ENCODE measurements around the gene ALX3.

ALX3 gene

DNA sequence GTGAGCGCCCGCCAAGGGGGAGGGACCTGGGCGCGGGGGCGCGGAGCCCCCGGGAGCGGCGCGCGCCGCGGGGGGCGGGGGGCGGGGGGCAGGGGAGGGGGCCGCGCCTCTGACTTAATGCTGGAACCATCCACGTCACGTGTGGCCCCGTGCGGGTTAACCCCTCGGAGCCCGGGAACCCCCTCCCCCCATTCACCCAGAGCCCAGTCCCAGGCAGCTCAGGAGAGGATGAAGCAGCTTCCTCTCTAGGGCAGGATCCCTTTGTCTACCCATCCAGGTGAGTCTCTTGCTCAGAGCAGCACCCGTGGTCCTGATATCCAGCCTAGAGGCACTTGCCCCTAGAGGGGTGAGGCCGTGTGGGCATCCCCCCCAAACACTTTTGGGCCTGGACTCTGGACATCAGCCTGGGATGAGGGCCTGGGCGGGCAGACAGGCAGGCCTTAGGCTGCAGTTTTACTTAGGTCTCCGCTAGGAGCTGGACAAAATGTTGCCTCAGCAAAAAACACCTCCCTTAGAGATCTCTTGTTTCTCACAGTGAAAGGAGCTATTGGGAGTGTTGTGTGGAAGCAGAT, at the start of gene ALX3:
ALX3 (minus strand) TSS at position 2 of the 572 bp plus-strand sequence. CDS start 60 bp downstream, outside the sequence.
- H3K4me3 ChIP-seq (replicated peaks; ENCODE audit: low read depth, low read length), result no peak within 1 kb of the TSS
- DNase-seq (ENCODE audit: low read depth), result no peak
- TF ChIP-seq, protein P1, sequence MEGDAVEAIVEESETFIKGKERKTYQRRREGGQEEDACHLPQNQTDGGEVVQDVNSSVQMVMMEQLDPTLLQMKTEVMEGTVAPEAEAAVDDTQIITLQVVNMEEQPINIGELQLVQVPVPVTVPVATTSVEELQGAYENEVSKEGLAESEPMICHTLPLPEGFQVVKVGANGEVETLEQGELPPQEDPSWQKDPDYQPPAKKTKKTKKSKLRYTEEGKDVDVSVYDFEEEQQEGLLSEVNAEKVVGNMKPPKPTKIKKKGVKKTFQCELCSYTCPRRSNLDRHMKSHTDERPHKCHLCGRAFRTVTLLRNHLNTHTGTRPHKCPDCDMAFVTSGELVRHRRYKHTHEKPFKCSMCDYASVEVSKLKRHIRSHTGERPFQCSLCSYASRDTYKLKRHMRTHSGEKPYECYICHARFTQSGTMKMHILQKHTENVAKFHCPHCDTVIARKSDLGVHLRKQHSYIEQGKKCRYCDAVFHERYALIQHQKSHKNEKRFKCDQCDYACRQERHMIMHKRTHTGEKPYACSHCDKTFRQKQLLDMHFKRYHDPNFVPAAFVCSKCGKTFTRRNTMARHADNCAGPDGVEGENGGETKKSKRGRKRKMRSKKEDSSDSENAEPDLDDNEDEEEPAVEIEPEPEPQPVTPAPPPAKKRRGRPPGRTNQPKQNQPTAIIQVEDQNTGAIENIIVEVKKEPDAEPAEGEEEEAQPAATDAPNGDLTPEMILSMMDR (IDR thresholded peaks at IDR 0.05; ENCODE audit: low read length, missing control alignments), result no peak

DNA sequence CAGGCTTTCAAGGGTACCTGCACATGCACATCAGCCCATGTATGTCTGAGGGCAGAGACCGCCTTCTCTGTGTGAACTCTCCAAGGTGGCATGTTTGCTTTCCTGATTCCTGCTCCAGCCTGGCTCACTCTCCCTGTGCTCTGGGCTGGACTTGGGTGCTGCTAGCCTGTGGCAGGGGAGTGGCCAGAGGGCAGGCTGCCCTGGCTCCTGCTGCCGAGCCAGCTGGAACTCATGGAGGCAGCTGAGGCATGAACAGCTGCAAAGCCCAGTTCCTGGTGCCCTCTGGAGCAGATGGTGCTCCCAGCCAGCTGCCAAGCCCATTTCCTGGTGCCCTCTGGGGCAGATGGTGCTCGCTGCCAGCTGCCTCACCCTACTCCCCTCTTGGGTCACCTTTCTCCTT, 49.4 kb upstream of the ALX3 start:
- DNase-seq (ENCODE audit: low read depth), result no peak
- no peak overlapping the region for H3K4me3 ChIP-seq (replicated peaks; ENCODE audit: low read depth, low read length)
- TF ChIP-seq, protein P1 (IDR thresholded peaks at IDR 0.05; ENCODE audit: low read length, missing control alignments), result no peak

DNA sequence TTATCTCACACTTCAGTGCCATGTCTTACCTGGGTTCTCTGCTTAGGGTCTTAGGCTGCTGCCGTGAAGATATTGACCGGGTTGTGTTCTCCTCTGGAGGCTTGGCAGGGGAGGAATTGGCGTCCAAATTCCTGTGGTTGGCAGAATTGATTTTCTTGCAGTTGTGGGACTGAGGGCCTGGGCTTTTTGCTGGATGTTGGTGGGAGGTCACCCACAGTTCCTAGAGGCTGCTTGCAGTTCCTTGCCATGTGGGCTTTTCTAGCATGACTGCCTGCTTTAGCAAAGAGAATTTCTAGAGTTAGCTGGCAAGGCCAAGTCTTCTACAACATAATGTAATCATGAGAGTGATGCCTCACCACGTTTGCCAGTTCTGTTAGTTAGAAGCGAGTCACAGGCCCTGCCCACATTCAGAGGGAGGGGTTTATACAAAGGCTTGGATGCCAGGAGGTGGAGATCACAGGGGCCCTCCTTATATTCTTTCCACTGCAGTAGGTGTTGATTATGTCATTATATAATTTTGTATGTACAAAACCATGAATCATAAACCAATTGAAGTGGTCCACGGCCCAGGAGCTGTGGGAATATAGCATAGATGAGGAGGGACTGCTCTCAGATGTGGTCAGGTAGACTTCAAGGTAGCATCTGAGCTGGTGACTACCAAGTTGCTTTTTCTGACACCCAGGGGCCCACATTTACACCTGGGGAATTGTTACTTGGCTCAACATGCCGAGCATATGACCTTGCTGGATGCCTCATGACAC, 48.3 kb upstream of the ALX3 start:
- no peak overlapping the region for H3K4me3 ChIP-seq (replicated peaks; ENCODE audit: low read depth, low read length)
- DNase-seq (ENCODE audit: low read depth), result no peak
- TF ChIP-seq, protein P1 (IDR thresholded peaks at IDR 0.05; ENCODE audit: low read length, missing control alignments), result no peak

DNA sequence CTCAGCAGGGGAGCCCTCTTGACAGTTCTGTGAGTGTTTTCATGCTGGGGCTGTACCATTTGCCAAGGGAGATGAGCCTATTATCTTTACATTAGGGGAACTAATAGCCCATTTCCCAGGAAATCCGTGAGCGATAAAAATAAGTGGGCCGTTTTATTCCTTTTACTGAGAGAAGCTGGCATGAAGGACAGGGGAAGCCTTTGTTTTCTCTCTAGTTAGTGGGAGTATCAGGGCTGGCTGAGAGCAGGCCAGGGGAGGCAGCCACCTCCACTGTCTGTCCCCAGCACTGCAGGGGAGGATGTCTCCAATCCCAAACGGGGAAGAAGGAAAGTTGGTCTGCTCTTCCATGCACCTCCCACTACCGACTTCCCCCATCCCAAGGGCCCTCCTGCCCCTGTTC, 44.3 kb upstream of the ALX3 start:
- no peak overlapping the region for H3K4me3 ChIP-seq (replicated peaks; ENCODE audit: low read depth, low read length)
- DNase-seq (ENCODE audit: low read depth), result no peak

DNA sequence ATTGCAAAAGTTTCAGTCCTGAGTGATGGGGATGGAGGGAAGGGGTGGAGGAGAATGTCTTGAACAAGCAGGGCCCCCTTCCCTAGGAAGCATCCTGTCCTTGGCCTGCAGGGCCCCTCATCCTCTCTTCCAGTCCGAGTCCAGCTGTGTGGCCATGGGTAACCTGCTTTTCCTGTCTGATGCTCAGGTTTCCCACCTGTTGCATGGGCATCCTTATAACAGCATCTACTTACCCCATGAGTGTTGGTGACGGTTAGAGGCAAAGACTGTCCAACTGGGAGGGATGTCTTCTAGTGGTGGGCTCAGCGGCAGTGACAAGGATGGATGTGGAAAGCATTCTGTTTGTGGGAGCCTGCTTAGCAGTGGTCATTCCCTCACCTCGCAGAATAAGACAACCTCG, 43.7 kb upstream of the ALX3 start:
- TF ChIP-seq, protein P1 (IDR thresholded peaks at IDR 0.05; ENCODE audit: low read length, missing control alignments), result no peak
- DNase-seq (ENCODE audit: low read depth), result no peak
- H3K4me3 ChIP-seq (replicated peaks; ENCODE audit: low read depth, low read length), result no peak overlapping the region

More for the DNA sequence above, 44.3 kb upstream of the ALX3 start:
- TF ChIP-seq, protein P1 (IDR thresholded peaks at IDR 0.05; ENCODE audit: low read length, missing control alignments), result no peak

DNA sequence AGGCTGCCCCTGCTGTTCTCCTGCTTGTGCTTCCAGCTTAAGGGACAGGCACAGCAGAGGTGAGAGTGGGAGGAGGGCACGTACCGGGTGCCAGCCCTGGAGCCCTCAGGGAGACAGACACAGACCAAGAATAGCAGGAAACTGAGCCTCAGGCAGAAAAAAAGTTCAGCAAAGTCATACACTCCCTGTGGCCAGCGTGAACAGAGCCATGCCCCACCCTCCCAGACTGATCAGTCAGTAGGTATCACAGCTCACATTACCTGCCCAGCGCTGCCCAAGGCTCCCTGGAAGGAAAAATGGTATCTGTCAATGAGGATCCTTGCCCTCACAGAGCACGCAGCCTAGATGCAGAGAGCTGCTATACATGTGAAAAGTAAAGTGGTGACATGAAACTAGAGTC, 43.1 kb upstream of the ALX3 start:
- H3K4me3 ChIP-seq (replicated peaks; ENCODE audit: low read depth, low read length), result no peak overlapping the region
- TF ChIP-seq, protein P1 (IDR thresholded peaks at IDR 0.05; ENCODE audit: low read length, missing control alignments), result no peak
- no peak for DNase-seq (ENCODE audit: low read depth)

Data from fibroblast of pulmonary artery (primary cell).